HEK293 (cell line): ENCODE results near the gene NOXO1.

Source experiments
- BCL11B ChIP-seq: fragments of 450-650 bp; formaldehyde crosslinking; IDR thresholded peaks from 2 replicates; pipeline ENCODE4 v1.5.1; 2016; ENCODE audit warnings: low read depth, missing biosample characterization, missing genetic modification characterization
- KLF9 ChIP-seq: fragments of 450-650 bp; formaldehyde crosslinking; IDR thresholded peaks from 2 replicates; pipeline ENCODE4 v1.5.1; 2016; ENCODE audit warnings: missing biosample characterization, missing genetic modification characterization, low read depth
- OVOL3 ChIP-seq: fragments of 450-650 bp; formaldehyde crosslinking; IDR thresholded peaks from 2 replicates; pipeline ENCODE4 v1.5.1; 2016; ENCODE audit warnings: missing biosample characterization, missing genetic modification characterization
- SALL2 ChIP-seq: fragments of 450-650 bp; formaldehyde crosslinking; IDR thresholded peaks from 2 replicates; pipeline ENCODE4 v1.5.0; 2017; ENCODE audit warnings: missing biosample characterization, mild to moderate bottlenecking, missing genetic modification characterization, borderline replicate concordance
- ZBTB48 ChIP-seq: fragments of 450-650 bp; formaldehyde crosslinking; IDR thresholded peaks from 2 replicates; pipeline ENCODE4 v1.5.1; 2016; ENCODE audit warnings: missing biosample characterization, missing genetic modification characterization
- ZEB2 ChIP-seq: fragments of 450-650 bp; formaldehyde crosslinking; IDR thresholded peaks from 2 replicates; pipeline ENCODE4 v1.5.1; 2016; ENCODE audit warnings: missing biosample characterization, missing genetic modification characterization
- ZFP3 ChIP-seq: fragments of 450-650 bp; formaldehyde crosslinking; IDR thresholded peaks from 2 replicates; pipeline ENCODE4 v1.5.1; 2016; ENCODE audit warnings: low read depth, missing biosample characterization, missing genetic modification characterization
- ZNF121 ChIP-seq: fragments of 450-650 bp; formaldehyde crosslinking; IDR thresholded peaks from 2 replicates; pipeline ENCODE4 v1.5.1; 2016; ENCODE audit warnings: missing biosample characterization, missing genetic modification characterization
- ZNF221 ChIP-seq: fragments of 450-650 bp; formaldehyde crosslinking; IDR thresholded peaks from 2 replicates; pipeline ENCODE4 v1.5.1; 2017; ENCODE audit warnings: missing biosample characterization, missing genetic modification characterization, borderline replicate concordance
- ZNF335 ChIP-seq: fragments of 450-650 bp; formaldehyde crosslinking; conservative IDR thresholded peaks from 2 replicates; pipeline ENCODE4 v1.5.1; 2016; ENCODE audit warnings: missing biosample characterization, missing genetic modification characterization
- ZNF404 ChIP-seq: fragments of 450-650 bp; formaldehyde crosslinking; IDR thresholded peaks from 2 replicates; pipeline ENCODE4 v1.5.1; 2017; ENCODE audit warnings: missing biosample characterization, missing genetic modification characterization
- ZNF521 ChIP-seq: fragments of 450-650 bp; formaldehyde crosslinking; IDR thresholded peaks from 2 replicates; pipeline ENCODE4 v1.5.1; 2017; ENCODE audit warnings: missing biosample characterization, mild to moderate bottlenecking, missing genetic modification characterization
- ZNF629 ChIP-seq: fragments of 450-650 bp; formaldehyde crosslinking; IDR thresholded peaks from 2 replicates; pipeline ENCODE4 v1.5.1; 2017; ENCODE audit warnings: missing biosample characterization, missing genetic modification characterization
- ZNF843 ChIP-seq: fragments of 450-650 bp; formaldehyde crosslinking; IDR thresholded peaks from 2 replicates; pipeline ENCODE4 v1.5.1; 2016; ENCODE audit warnings: missing biosample characterization, missing genetic modification characterization
- ZXDB ChIP-seq: fragments of 450-650 bp; formaldehyde crosslinking; IDR thresholded peaks from 2 replicates; pipeline ENCODE4 v1.5.1; 2016; ENCODE audit warnings: missing biosample characterization, missing genetic modification characterization
- TF ChIP-seq, protein P1 (sequence below): fragments of 450-650 bp; formaldehyde crosslinking; IDR thresholded peaks from 2 replicates; pipeline ENCODE4 v1.5.1; 2016; ENCODE audit warnings: missing biosample characterization, missing genetic modification characterization
- TF ChIP-seq, protein P2 (sequence below): fragments of 450-650 bp; IDR thresholded peaks from 2 replicates; pipeline ENCODE4 v1.5.1; 2018; ENCODE audit warnings: missing biosample characterization, missing genetic modification characterization
- TF ChIP-seq, protein P3 (sequence below): fragments of 450-650 bp; formaldehyde crosslinking; IDR thresholded peaks from 2 replicates; pipeline ENCODE4 v1.5.1; 2016; ENCODE audit warnings: missing biosample characterization, missing genetic modification characterization
- TF ChIP-seq, protein P4 (sequence below): fragments of 450-650 bp; formaldehyde crosslinking; IDR thresholded peaks from 2 replicates; pipeline ENCODE4 v1.5.1; 2016; ENCODE audit warnings: missing biosample characterization, missing genetic modification characterization
- TF ChIP-seq, protein P5 (sequence below): fragments of 450-650 bp; formaldehyde crosslinking; conservative IDR thresholded peaks from 2 replicates; pipeline ENCODE4 v1.5.1; 2016; ENCODE audit warnings: low read depth, missing biosample characterization, missing genetic modification characterization
- TF ChIP-seq, protein P6 (sequence below): fragments of 450-650 bp; formaldehyde crosslinking; IDR thresholded peaks from 2 replicates; pipeline ENCODE4 v1.5.1; 2016; ENCODE audit warnings: missing biosample characterization, missing genetic modification characterization
- TF ChIP-seq, protein P7 (sequence below): fragments of 450-650 bp; formaldehyde crosslinking; IDR thresholded peaks from 2 replicates; pipeline ENCODE4 v1.5.1; 2016; ENCODE audit warnings: missing biosample characterization, missing genetic modification characterization

NOXO1 gene

DNA sequence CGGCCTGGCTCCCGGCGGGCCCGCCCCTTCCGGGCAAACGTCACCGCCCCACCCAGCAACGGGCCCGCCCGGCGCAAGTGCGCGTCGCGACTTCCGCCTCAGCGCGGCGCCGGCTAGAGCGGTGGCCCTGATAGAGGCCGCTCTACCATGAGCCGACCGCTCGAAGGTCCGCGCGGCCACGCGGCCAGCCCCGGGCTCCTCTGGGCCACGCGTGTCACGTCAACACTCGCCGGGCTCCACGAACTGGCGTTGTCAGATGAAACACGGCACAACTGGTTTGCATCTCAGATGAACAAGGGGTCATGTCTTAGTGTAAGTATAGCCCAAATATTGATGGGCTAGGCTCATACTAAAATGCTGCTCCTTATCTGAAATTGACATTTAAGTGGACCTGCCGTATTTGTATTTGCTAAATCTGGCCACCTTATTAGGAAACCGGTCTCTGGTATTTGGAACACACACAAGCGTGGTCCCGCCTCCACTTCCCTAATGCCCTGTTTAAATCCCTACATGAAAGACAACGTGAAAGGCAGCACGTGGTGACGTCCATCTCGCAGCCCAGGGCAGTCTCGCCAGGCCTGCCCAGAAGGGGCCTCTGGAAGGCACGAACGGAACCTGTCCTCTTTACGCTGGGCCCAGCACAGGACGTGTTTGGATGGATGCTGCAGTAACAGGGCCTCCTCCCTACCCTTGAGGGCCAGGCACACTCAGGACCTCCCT, 28.7 kb upstream of the NOXO1 start, which contains the start of gene ZNF598 (continued):
- TF ChIP-seq, protein P1, sequence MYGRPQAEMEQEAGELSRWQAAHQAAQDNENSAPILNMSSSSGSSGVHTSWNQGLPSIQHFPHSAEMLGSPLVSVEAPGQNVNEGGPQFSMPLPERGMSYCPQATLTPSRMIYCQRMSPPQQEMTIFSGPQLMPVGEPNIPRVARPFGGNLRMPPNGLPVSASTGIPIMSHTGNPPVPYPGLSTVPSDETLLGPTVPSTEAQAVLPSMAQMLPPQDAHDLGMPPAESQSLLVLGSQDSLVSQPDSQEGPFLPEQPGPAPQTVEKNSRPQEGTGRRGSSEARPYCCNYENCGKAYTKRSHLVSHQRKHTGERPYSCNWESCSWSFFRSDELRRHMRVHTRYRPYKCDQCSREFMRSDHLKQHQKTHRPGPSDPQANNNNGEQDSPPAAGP (tag by site-specific recombination) = peak; percentile 49; the same call in 1 of the 2 replicates
- TF ChIP-seq ZNF521 (tag by site-specific recombination) (no peak), ZFP3 (tag by site-specific recombination) (no peak), BCL11B (tag by site-specific recombination) (0 out of 2 replicates have a peak, but pooled peaks have one; percentile 12), ZEB2 (peak; percentile 76), ZNF404 (tag by site-specific recombination) (0 out of 2 replicates have a peak, but pooled peaks have one; percentile 7), ZBTB48 (tag by site-specific recombination) (0 out of 2 replicates have a peak, but pooled peaks have one; percentile 27), SALL2 (tag by site-specific recombination) (no peak), ZNF221 (no peak), ZNF843 (peak; percentile 77), ZNF121 (no peak), ZNF629 (tag by site-specific recombination) (peak; percentile 84), ZNF335 (tag by site-specific recombination) (peak; percentile 90), OVOL3 (tag by site-specific recombination) (peak; percentile 62; the same call in 1 of the 2 replicates), ZXDB (tag by site-specific recombination) (peak; percentile 66; the same call in 1 of the 2 replicates), KLF9 (peak; percentile 45; the same call in 1 of the 2 replicates)
- TF ChIP-seq, protein P2, sequence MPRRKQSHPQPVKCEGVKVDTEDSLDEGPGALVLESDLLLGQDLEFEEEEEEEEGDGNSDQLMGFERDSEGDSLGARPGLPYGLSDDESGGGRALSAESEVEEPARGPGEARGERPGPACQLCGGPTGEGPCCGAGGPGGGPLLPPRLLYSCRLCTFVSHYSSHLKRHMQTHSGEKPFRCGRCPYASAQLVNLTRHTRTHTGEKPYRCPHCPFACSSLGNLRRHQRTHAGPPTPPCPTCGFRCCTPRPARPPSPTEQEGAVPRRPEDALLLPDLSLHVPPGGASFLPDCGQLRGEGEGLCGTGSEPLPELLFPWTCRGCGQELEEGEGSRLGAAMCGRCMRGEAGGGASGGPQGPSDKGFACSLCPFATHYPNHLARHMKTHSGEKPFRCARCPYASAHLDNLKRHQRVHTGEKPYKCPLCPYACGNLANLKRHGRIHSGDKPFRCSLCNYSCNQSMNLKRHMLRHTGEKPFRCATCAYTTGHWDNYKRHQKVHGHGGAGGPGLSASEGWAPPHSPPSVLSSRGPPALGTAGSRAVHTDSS (tag by site-specific recombination) = peak; percentile 27; the same call in 1 of the 2 replicates
- TF ChIP-seq, protein P3, sequence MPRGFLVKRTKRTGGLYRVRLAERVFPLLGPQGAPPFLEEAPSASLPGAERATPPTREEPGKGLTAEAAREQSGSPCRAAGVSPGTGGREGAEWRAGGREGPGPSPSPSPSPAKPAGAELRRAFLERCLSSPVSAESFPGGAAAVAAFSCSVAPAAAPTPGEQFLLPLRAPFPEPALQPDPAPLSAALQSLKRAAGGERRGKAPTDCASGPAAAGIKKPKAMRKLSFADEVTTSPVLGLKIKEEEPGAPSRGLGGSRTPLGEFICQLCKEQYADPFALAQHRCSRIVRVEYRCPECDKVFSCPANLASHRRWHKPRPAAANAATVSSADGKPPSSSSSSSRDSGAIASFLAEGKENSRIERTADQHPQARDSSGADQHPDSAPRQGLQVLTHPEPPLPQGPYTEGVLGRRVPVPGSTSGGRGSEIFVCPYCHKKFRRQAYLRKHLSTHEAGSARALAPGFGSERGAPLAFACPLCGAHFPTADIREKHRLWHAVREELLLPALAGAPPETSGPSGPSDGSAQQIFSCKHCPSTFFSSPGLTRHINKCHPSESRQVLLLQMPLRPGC (tag by site-specific recombination) = peak; percentile 46; the same call in 1 of the 2 replicates
- TF ChIP-seq, protein P4, sequence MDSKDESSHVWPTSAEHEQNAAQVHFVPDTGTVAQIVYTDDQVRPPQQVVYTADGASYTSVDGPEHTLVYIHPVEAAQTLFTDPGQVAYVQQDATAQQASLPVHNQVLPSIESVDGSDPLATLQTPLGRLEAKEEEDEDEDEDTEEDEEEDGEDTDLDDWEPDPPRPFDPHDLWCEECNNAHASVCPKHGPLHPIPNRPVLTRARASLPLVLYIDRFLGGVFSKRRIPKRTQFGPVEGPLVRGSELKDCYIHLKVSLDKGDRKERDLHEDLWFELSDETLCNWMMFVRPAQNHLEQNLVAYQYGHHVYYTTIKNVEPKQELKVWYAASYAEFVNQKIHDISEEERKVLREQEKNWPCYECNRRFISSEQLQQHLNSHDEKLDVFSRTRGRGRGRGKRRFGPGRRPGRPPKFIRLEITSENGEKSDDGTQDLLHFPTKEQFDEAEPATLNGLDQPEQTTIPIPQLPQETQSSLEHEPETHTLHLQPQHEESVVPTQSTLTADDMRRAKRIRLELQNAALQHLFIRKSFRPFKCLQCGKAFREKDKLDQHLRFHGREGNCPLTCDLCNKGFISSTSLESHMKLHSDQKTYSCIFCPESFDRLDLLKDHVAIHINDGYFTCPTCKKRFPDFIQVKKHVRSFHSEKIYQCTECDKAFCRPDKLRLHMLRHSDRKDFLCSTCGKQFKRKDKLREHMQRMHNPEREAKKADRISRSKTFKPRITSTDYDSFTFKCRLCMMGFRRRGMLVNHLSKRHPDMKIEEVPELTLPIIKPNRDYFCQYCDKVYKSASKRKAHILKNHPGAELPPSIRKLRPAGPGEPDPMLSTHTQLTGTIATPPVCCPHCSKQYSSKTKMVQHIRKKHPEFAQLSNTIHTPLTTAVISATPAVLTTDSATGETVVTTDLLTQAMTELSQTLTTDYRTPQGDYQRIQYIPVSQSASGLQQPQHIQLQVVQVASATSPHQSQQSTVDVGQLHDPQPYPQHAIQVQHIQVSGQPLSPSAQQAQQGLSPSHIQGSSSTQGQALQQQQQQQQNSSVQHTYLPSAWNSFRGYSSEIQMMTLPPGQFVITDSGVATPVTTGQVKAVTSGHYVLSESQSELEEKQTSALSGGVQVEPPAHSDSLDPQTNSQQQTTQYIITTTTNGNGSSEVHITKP (tag by site-specific recombination) = peak; percentile 30
- TF ChIP-seq, protein P5, sequence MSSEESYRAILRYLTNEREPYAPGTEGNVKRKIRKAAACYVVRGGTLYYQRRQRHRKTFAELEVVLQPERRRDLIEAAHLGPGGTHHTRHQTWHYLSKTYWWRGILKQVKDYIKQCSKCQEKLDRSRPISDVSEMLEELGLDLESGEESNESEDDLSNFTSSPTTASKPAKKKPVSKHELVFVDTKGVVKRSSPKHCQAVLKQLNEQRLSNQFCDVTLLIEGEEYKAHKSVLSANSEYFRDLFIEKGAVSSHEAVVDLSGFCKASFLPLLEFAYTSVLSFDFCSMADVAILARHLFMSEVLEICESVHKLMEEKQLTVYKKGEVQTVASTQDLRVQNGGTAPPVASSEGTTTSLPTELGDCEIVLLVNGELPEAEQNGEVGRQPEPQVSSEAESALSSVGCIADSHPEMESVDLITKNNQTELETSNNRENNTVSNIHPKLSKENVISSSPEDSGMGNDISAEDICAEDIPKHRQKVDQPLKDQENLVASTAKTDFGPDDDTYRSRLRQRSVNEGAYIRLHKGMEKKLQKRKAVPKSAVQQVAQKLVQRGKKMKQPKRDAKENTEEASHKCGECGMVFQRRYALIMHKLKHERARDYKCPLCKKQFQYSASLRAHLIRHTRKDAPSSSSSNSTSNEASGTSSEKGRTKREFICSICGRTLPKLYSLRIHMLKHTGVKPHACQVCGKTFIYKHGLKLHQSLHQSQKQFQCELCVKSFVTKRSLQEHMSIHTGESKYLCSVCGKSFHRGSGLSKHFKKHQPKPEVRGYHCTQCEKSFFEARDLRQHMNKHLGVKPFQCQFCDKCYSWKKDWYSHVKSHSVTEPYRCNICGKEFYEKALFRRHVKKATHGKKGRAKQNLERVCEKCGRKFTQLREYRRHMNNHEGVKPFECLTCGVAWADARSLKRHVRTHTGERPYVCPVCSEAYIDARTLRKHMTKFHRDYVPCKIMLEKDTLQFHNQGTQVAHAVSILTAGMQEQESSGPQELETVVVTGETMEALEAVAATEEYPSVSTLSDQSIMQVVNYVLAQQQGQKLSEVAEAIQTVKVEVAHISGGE = peak; percentile 89
- TF ChIP-seq, protein P6, sequence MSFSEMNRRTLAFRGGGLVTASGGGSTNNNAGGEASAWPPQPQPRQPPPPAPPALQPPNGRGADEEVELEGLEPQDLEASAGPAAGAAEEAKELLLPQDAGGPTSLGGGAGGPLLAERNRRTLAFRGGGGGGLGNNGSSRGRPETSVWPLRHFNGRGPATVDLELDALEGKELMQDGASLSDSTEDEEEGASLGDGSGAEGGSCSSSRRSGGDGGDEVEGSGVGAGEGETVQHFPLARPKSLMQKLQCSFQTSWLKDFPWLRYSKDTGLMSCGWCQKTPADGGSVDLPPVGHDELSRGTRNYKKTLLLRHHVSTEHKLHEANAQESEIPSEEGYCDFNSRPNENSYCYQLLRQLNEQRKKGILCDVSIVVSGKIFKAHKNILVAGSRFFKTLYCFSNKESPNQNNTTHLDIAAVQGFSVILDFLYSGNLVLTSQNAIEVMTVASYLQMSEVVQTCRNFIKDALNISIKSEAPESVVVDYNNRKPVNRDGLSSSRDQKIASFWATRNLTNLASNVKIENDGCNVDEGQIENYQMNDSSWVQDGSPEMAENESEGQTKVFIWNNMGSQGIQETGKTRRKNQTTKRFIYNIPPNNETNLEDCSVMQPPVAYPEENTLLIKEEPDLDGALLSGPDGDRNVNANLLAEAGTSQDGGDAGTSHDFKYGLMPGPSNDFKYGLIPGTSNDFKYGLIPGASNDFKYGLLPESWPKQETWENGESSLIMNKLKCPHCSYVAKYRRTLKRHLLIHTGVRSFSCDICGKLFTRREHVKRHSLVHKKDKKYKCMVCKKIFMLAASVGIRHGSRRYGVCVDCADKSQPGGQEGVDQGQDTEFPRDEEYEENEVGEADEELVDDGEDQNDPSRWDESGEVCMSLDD (tag by site-specific recombination) = no peak
- TF ChIP-seq, protein P7, sequence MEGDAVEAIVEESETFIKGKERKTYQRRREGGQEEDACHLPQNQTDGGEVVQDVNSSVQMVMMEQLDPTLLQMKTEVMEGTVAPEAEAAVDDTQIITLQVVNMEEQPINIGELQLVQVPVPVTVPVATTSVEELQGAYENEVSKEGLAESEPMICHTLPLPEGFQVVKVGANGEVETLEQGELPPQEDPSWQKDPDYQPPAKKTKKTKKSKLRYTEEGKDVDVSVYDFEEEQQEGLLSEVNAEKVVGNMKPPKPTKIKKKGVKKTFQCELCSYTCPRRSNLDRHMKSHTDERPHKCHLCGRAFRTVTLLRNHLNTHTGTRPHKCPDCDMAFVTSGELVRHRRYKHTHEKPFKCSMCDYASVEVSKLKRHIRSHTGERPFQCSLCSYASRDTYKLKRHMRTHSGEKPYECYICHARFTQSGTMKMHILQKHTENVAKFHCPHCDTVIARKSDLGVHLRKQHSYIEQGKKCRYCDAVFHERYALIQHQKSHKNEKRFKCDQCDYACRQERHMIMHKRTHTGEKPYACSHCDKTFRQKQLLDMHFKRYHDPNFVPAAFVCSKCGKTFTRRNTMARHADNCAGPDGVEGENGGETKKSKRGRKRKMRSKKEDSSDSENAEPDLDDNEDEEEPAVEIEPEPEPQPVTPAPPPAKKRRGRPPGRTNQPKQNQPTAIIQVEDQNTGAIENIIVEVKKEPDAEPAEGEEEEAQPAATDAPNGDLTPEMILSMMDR (tag by site-specific recombination) = no peak
